CD14-positive monocyte (primary cell): ENCODE measurements around the gene RAB3A. TPM values are rescaled to one million over a fixed set of nuclear protein-coding genes. Genes with fewer than 3 reads are reported as not detected.
"Not testable (repeated sequence)": the region's sequence is repeated elsewhere in the genome, so short reads cannot be mapped to it uniquely, and the experiment has no call there.

ENCODE experiments used
- DNase-seq, 3 donors: peaks; one replicate each; pipeline ENCODE4 v3.0.0-alpha.2; 2011 to 2022
- H2AFZ ChIP-seq: 2 replicates; pipeline ENCODE4 v1.6.0; 2012; ENCODE audit warnings: mild to moderate bottlenecking, low read depth, low read length, inconsistent platforms; ENCODE audit not compliant: insufficient read depth, poor library complexity, severe bottlenecking
- H3K27ac ChIP-seq, 2 donors: 1 replicate in 1 of 2; 2 replicates in 1 of 2; pipeline ENCODE4 v1.5.1; 2012 to 2013; ENCODE audit warnings: low read length in 2 of 2, control low read depth in 1 of 2, inconsistent platforms in 1 of 2, low read depth in 1 of 2, mild to moderate bottlenecking in 1 of 2
- H3K27me3 ChIP-seq, 2 donors: one replicate each; pipeline versions ENCODE4 v1.6.0 to v1.6.1; 2011 to 2013; ENCODE audit warnings: low read length in 2 of 2; ENCODE audit not compliant: control insufficient read depth in 2 of 2, insufficient read depth in 2 of 2
- H3K36me3 ChIP-seq, 2 donors: replicated peaks in 1 of 2; 1 replicate in 1 of 2; 2 replicates in 1 of 2; pipeline versions ENCODE4 v1.5.1 to v1.6.1; 2012 to 2013; ENCODE audit warnings: low read length in 2 of 2, control low read depth in 1 of 2, inconsistent platforms in 1 of 2, mild to moderate bottlenecking in 1 of 2; ENCODE audit not compliant: insufficient read depth in 2 of 2, control insufficient read depth in 1 of 2
- H3K4me1 ChIP-seq, 2 donors: 1 replicate in 1 of 2; 2 replicates in 1 of 2; pipeline versions ENCODE4 v1.5.1 to v1.6.1; 2012 to 2013; ENCODE audit warnings: low read length in 2 of 2, control low read depth in 1 of 2, inconsistent platforms in 1 of 2, mild to moderate bottlenecking in 1 of 2, moderate library complexity in 1 of 2; ENCODE audit not compliant: insufficient read depth in 2 of 2, control insufficient read depth in 1 of 2
- H3K4me2 ChIP-seq: replicated peaks from 2 replicates; pipeline ENCODE3; 2012; ENCODE audit warnings: low read length, moderate library complexity, mild to moderate bottlenecking; ENCODE audit not compliant: poor library complexity, severe bottlenecking; ENCODE audit errors: extremely low read depth
- H3K4me3 ChIP-seq, 3 experiments: fragments of 200-600 bp in 1 of 3; sonication (generic) in 1 of 3; replicated peaks in 1 of 3; 1 replicate in 2 of 3; 2 replicates in 1 of 3; pipeline ENCODE4 v1.5.1; 2011 to 2013; ENCODE audit warnings: low read length in 3 of 3, mild to moderate bottlenecking in 3 of 3, control low read depth in 2 of 3, low read depth in 2 of 3, inconsistent platforms in 1 of 3, moderate library complexity in 1 of 3
- H3K79me2 ChIP-seq: 2 replicates; pipeline ENCODE4 v1.6.0; 2012; ENCODE audit warnings: mild to moderate bottlenecking, control low read depth, inconsistent platforms, low read length, moderate library complexity; ENCODE audit not compliant: insufficient read depth
- H3K9ac ChIP-seq: 2 replicates; pipeline ENCODE4 v1.6.0; 2017; ENCODE audit warnings: low read length, mild to moderate bottlenecking; ENCODE audit not compliant: insufficient read depth, poor library complexity, severe bottlenecking
- H3K9me3 ChIP-seq, 2 donors: replicated peaks in 1 of 2; 1 replicate in 1 of 2; 2 replicates in 1 of 2; pipeline versions ENCODE4 v1.5.1 to v1.6.1; 2012 to 2013; ENCODE audit warnings: low read length in 2 of 2, control low read depth in 1 of 2; ENCODE audit not compliant: control insufficient read depth in 1 of 2, insufficient read depth in 1 of 2
- H4K20me1 ChIP-seq: 2 replicates; pipeline ENCODE4 v1.6.0; 2012; ENCODE audit warnings: mild to moderate bottlenecking, low read length, control low read depth, moderate library complexity; ENCODE audit not compliant: insufficient read depth
- H3K27ac Mint-ChIP-seq, 7 donors: one replicate each; pipeline ENCODE4 v1.8.0; 2020; ENCODE audit warnings: mild to moderate bottlenecking in 7 of 7, mixed read lengths in 7 of 7, moderate library complexity in 6 of 7, inconsistent platforms in 2 of 7
- H3K27me3 Mint-ChIP-seq, 3 donors: one replicate each; pipeline ENCODE4 v1.8.0; 2021 to 2022; ENCODE audit warnings: low read depth in 3 of 3, mild to moderate bottlenecking in 3 of 3, mixed read lengths in 3 of 3, moderate library complexity in 3 of 3, inconsistent platforms in 1 of 3
- H3K36me3 Mint-ChIP-seq, 2 donors: one replicate each; pipeline ENCODE4 v1.8.0; 2020; ENCODE audit warnings: mixed read lengths in 2 of 2, inconsistent platforms in 1 of 2, mild to moderate bottlenecking in 1 of 2
- H3K4me1 Mint-ChIP-seq: one replicate; pipeline ENCODE4 v1.8.0; 2020; ENCODE audit warnings: mild to moderate bottlenecking, mixed read lengths
- H3K4me3 Mint-ChIP-seq, 2 donors: one replicate each; pipeline ENCODE4 v1.8.0; 2020; ENCODE audit warnings: mild to moderate bottlenecking in 2 of 2, mixed read lengths in 2 of 2, moderate library complexity in 1 of 2
- H3K9me3 Mint-ChIP-seq, 7 donors: one replicate each; pipeline ENCODE4 v1.8.0; 2020 to 2022; ENCODE audit warnings: mixed read lengths in 7 of 7, mild to moderate bottlenecking in 6 of 7, moderate library complexity in 6 of 7, inconsistent platforms in 2 of 7
- CTCF ChIP-seq: fragments of 200-600 bp; IDR thresholded peaks from one replicate; pipeline ENCODE4 v1.8.0; 2022; ENCODE audit warnings: antibody characterized with exemption, mild to moderate bottlenecking
- WGBS: methylation state at CpG from one replicate; pipeline ENCODE4 v1.1.5; 2013; ENCODE audit warnings: missing lambda C conversion rate; ENCODE audit not compliant: insufficient coverage; 5-methylcytosine and 5-hydroxymethylcytosine counted together
- intact Hi-C, 2 donors: fragments of 100-400 bp; cut with micrococcal nuclease; formaldehyde crosslinking; loops; one replicate each; pipeline versions ENCODE4 v1.15.0 to v1.15.1; 2023
- polyA plus RNA-seq, 3 donors: library from polyadenylated mRNA; depleted of rRNA in 1 of 3; unstranded in 2 of 3; stranded (reverse) in 1 of 3; fragments of 300-500 nt in 2 of 3; fragments of >200 nt in 1 of 3; fragmentation: Illumina TruSeq in 2 of 3; gene quantifications; 1 replicate in 2 of 3; 2 replicates in 1 of 3; pipeline ENCODE4 v1.2.3, GENCODE V29; 2012 to 2021

Gene RAB3A
- polyA plus RNA-seq, 3 donors: 0.55 to 8.7 (median 0.56) TPM

GRCh38 chr19:18214779-18215433, 11.1 kb upstream of the RAB3A start:
- Mint-ChIP-seq H3K9me3 (peaks cover 0 to 6% (median 0%) of the 10 kb centered on the region in 7 donors), H3K27ac (peak overlapping the region in 2 of 7 donors; percentile 15 to 44), H3K4me3 (peak overlapping the region in 1 of 2 donors; percentile 4), H3K27me3 (peaks cover 22 to 32% (median 24%) of the 10 kb centered on the region in 3 donors), H3K36me3 (no peaks in the 10 kb centered on the region), H3K4me1 (peaks cover 4% of the 10 kb centered on the region)
- WGBS: 55% methylated on average over 4 of the region's 7 CpGs
- TF ChIP-seq CTCF: no peak
- DNase-seq: no peak
- H3K4me2 ChIP-seq: no peak overlapping the region
- H3K36me3 ChIP-seq: no peaks in the 10 kb centered on the region
- no peaks in the 10 kb centered on the region for H4K20me1 ChIP-seq
- intact Hi-C loops: no loop called here
- peaks cover 0 to 1% of the 10 kb centered on the region in 2 donors for H3K27me3 ChIP-seq
- no peak overlapping the region for H3K9ac ChIP-seq
- H3K27ac ChIP-seq: no peak overlapping the region
- H3K4me1 ChIP-seq: no peaks in the 10 kb centered on the region
- H3K79me2 ChIP-seq: no peaks in the 10 kb centered on the region
- no peak overlapping the region for H3K4me3 ChIP-seq
- H2AFZ ChIP-seq: no peak overlapping the region
- peaks cover 0 to 4% of the 10 kb centered on the region in 2 donors for H3K9me3 ChIP-seq

GRCh38 chr19:18211683-18212082, 7.8 kb upstream of the RAB3A start:
- Histone ChIP-seq H3K9me3 (no peaks in the 10 kb centered on the region), H3K27me3 (peaks cover 0 to 3% of the 10 kb centered on the region in 2 donors), H3K79me2 (no peaks in the 10 kb centered on the region), H3K9ac (no peak overlapping the region), H3K4me1 (no peaks in the 10 kb centered on the region), H2AFZ (no peak overlapping the region), H3K4me3 (no peak overlapping the region), H3K4me2 (no peak overlapping the region), H3K27ac (no peak overlapping the region), H4K20me1 (no peaks in the 10 kb centered on the region), H3K36me3 (no peaks in the 10 kb centered on the region)
- DNase-seq: no peak
- 73% methylated on average over 14 of the region's 14 CpGs for WGBS
- Mint-ChIP-seq H3K4me3 (no peak overlapping the region), H3K4me1 (peaks cover 4% of the 10 kb centered on the region), H3K27me3 (peaks cover 27 to 42% (median 31%) of the 10 kb centered on the region in 3 donors), H3K9me3 (peaks cover 0 to 3% (median 0%) of the 10 kb centered on the region in 7 donors), H3K36me3 (no peaks in the 10 kb centered on the region), H3K27ac (no peak overlapping the region)
- TF ChIP-seq CTCF: no peak
- intact Hi-C loops: no loop called here

- not testable (repeated sequence) for H3K27ac Mint-ChIP-seq, H3K36me3 ChIP-seq, H3K9me3 Mint-ChIP-seq, H3K4me3 ChIP-seq, DNase-seq, H3K27ac ChIP-seq, H3K27me3 ChIP-seq, H3K9me3 ChIP-seq, H3K9ac ChIP-seq, H3K4me2 ChIP-seq, H2AFZ ChIP-seq, H3K4me1 Mint-ChIP-seq, H3K36me3 Mint-ChIP-seq, H3K79me2 ChIP-seq, H3K4me1 ChIP-seq, H4K20me1 ChIP-seq
- Mint-ChIP-seq H3K4me3 (peak overlapping the region in 1 of 2 donors; percentile 46), H3K27me3 (peaks cover 26 to 38% (median 36%) of the 10 kb centered on the region in 3 donors)
- intact Hi-C loops: loop anchor here (5.0 to 10.0 kb wide), 3 partner anchors 55 to 205 kb away; partner anchors contain the start of genes PIK3R2 (in 1 of the 2) and SSBP4 (in 1 of the 2)
- no CpG with 5 or more reads among the region's 5 CpGs for WGBS
Measured at GRCh38 chr19:18209912-18210311, 6.1 kb upstream of the RAB3A start.
